GDM1 (cell line): Measurements from ENCODE around the gene CCDC8.
"Not testable (repeated sequence)": the region's sequence is repeated elsewhere in the genome, so short reads cannot be mapped to it uniquely, and the experiment has no call there.

Experiments
- DNase-seq: peaks from one replicate; lab custom pipeline; 2025; lab: John Stamatoyannopoulos, UW

The CCDC8 gene

DNA sequence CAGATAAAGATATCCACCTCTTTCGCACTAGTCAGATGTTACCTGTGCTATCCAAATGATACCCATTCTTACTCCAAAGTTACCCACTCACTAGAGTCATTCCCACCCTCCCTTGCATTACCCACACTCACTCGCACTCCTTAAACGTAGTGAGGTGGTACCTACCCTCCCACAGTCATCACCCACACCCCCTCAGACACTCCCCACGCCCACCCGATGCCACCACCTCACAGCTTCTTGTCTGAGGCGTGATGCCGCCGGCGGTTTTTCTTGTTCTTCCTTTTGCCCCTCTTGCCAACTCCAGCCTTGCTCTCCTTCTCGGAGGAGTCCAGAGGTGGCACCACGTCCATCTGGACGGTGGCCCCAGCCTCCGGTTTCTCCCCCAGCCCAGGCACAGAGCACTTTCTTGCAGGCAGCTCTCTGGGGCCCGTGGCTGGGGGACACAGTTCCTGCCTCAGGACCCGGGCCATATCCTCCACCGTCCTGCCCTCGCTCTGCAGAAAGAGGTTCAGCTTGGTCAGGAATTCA, 14.2 kb upstream of the CCDC8 start:
- DNase-seq, result no peak

DNA sequence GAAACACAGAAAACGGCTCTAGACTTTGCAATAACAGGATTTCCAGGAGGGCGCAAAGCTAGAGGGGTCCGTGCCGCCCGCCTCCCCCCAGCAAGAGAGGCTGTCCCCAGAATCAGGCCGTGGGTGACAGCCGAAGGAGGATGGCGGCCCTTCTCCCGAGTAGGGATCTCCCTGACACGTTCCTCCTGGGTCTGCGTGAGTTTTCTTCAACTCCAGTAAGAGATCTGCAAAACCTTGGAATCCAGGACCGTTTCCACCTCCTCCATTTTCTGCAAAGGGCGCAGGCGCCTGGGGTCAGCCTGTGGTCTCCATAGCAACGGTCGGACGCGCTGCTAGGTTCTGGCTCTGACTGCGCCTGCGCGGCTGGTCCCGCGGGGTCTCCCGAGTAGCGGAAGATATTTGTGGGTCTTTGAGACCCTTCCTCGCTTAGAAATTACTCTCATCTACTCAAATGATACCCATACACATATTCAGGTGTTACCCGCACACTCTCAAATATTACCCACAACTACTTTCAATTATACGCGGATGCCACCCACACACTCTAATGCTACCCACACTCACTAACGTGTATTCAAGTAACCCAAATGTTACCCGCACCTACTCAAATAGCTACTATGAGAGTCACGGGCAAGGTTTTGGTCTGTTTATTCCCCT, 13.3 kb upstream of the CCDC8 start:
- no peak for DNase-seq

DNA sequence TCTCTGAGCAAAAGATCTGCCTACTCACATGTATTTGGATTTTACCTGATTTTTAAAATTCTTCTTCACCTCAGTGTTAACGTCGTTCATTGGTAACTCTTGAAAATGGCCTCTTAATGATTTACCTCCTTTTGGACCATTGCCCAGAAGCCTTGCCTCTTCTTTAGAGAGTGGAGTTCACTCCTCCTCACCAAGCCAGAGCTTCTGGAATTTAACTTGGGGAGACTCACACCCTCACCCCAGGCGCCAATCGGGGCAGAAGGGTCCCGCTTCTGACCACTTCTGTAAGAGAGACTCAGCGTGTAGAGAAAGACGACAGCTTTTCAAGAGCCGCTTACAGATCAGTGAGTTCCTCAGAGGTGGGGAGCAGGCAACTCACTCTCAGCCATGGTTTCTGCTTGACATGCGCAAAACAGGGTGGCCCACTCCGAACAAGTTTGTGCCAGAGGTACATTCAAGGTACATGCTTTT, 12.7 kb upstream of the CCDC8 start:
- no peak for DNase-seq

DNA sequence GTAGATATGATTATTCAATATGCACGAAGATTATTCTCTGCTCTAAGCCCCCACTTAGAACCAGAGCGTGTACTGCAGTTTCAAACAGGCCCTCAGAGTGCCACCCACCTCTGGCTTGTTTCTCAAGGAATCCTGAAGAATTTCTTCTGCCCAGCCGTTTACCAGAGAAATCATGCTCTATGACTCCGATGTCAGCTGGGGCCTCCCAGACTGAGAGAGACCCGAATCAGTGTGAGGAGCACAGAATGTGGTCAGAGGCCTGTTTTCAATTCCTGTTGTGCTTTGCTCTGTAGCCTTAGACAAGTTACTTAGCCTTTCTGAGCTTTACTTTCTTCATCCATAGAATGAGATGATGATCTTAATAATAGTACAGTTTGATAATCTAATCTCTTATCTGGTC, 9.8 kb upstream of the CCDC8 start:
- DNase-seq, result no peak

DNA sequence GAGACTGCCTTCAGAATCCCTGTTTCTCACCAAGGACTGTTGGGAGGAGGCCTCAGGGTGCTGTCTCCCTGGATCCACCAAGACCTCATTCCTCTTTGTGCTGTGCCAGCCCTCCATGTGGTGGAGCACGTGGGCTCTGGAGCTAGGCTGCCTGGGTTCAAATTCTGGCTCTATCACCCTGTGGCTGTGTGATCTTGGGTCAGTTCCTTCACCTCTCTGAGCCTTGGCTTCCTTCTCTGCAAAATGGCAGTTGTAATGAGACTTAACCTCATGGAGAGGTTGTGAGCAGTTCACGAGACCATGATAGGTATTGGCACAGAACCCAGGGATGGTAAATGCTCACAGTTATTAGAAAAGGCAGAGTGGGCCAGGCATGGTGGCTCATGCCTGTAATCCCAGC, 9.0 kb upstream of the CCDC8 start:
- no peak for DNase-seq

DNA sequence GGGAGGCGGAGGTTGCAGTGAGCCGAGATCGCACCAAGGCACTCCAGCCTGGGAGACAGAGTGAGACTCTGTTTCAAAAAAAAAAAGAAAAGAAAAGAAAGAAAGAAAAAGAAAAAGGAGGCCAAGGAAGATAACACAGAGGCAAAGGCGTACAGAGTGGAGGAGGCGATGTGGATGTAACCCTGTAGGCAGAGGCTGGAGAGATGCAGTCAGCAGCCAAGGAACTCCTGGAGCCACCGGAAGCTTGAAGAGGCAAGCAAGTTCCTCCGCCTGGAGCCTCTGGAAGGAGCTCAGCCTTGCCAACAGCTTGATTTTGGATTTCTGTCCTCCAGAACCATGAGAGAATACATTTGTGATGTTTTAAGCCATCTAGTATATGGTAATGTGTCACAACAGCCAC, 6.7 kb upstream of the CCDC8 start:
- no peak for DNase-seq

- not testable (repeated sequence) for DNase-seq
Observed at GRCh38 chr19:46415804-46416709, 2.7 kb upstream of the CCDC8 start.

DNA sequence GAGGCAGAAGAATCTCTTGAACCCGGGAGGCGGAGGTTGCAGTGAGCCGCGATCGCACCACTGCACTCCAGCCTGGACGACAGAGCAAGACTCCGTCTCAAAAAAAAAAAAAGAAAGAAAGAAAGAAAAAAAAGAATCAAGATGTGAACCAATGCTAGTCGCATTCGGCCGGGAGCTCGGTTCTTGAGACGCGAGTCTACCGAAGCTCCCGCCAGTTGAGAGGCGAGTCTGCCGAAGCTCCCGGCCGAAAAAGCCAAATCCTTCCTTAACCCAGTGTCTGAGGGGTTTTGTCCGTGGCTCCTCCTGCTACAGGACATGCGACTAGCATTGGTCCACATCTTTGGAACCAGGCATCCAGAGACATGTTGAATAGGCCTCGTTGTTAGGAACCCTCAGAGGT, 1.5 kb upstream of the CCDC8 start:
- DNase-seq, result not testable (repeated sequence)

DNA sequence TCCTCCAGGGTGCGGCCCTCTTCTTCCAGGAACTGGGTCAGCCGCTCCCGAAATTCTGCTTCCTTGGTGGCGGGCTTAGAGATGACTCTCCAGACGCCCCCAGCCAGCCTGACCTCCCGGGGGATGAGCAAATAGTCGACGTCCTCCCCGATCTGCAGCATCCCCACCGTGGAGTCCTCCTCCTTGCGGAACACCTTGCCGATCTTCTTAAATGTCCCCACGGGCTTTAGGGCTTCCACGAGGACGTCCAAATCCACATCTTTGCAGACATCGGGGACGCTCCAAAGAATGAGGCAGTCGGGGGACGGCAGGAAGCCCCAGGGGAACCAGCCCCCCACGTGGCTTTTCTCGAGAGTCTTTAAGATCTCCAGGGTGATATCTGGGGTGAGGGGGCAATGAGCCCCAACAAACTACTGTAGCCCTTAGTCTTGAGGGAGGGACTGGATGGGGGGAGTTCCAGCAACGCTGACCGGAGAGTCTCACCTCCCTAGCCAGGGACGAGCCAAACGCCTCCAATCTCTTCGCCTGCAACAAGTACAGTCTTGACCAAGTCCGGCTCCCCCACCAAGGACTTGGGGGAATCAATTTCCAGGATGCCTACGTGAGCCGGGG, 608 bp downstream of the CCDC8 start:
- DNase-seq, result no peak

GRCh38 chr19:46411925-46412649, 1.3 kb downstream of the CCDC8 start:
- no peak for DNase-seq

GRCh38 chr19:46411088-46411924, 2.1 kb downstream of the CCDC8 start:
- DNase-seq, result no peak

GRCh38 chr19:46410205-46411087, 2.9 kb downstream of the CCDC8 start:
- DNase-seq, result no peak

DNA sequence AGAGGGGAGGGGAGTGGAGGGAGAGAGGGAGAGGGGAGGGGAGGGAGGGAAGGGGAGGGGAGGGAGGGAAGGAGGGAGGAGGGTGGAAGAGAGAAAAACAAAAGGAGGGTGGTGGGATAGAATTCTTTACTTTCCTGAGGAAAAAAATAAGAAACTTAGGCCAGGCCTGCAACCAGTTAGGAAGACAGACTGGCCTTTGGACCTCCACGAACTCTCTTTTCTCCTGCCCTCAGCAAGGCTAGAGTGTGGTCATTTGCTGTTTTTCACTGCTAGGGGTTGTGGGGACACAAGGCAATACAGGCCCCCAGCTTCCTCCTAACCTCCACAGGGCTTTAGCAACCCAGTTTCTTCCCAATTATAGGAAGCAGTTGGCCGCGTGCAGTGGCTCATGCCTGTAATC, 4.2 kb downstream of the CCDC8 start:
- DNase-seq, result no peak

DNA sequence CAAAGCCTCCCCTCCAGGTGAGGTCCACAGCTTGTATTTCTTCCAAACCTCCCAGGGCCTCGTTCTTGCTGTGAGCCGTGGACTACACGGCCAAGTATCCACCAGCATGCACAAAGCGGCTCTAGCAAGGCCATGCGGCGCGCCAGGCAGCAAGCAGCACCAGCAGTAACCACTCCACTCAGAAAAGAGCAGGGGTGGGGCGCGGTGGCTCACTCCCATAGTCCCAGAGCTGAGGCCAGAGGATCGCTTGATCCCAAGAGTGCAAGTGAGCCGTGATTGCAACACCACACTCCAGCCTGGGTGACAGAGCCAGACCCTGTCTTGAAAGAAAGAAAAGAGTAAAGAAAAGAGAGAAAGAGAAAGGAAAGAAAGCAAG, 4.7 kb downstream of the CCDC8 start:
- no peak for DNase-seq

GRCh38 chr19:46407856-46408663, 5.3 kb downstream of the CCDC8 start:
- DNase-seq, result no peak

GRCh38 chr19:46406976-46407375, 6.4 kb downstream of the CCDC8 start:
- no peak for DNase-seq

DNA sequence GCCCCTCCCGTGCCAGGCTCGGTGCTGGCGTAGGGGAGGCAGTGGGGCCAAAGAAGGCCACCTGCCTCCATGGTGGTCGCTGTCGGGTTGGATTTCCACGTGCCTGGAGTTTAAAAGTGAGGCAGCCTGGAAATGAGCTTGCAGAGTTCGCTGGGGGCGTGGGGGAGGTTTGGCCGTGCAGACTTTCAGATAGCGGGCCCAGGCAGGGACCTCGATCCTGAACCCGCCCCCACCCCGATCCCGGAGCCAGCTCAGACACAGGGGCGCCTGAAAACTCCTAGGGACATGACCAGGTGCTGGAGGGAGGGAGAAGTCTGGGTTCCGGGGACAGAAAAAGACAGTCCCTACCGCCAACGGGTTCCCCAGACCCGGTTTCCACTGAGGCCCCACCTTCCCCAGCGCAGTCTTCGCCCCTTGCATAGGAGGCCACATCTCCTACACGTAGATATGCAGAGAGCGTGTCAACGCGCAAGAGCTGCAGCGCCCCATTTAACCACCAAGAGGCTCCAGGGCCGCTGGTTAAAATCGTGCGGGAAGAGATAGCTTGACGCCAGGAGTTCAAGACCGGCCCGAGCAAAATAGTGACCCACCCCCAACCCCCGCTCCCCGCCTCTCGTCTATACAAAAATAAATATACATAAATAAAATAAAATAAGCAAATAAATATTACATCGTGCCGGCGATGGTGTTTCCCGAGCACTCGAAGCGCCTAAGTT, 8.5 kb downstream of the CCDC8 start:
- DNase-seq, result no peak

DNA sequence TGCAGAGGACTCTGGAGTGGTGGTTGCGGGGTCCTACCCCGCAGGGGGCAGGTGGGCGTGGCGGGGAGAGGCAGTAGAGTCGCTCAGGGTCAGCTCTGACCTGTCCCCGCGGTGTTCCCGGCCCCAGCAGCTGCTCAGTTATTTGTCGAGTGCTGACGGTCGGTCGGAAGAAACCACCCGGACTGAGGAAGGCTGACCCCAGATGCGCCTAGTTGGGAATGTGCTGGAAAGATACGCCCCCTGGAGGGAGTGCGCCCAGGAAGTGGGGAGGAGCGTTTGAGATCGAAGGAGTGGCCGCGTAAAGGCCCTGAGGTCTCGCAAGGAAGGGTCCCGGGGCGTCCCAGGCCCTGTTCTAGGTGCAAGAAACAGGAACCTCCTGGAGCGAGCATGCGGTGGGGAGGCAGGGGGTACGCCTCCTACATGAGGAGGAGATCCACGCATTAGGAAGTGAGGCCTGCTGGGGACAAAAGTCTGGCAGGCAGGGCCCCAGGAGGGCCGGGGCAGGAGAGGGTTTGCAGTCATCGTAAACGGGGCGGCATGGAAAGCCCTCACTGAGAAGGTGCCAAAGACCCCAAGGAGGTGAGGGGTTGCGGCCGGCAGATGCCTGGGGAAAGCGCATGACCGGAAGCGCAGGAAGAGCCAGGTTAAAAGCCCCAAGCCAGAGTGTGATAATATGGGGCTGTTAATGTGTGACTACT, 9.2 kb downstream of the CCDC8 start:
- no peak for DNase-seq
